ENCODE data around the gene PLA2G4D. TPM values are rescaled to one million over a fixed set of nuclear protein-coding genes. Genes with fewer than 3 reads are reported as not detected.
A peak's percentile ranks its signal among the peaks of the same experiment; 100 is the strongest.

Gene PLA2G4D
- total RNA-seq, 1 experiment from 2014 or later = 0.34 TPM

DNA sequence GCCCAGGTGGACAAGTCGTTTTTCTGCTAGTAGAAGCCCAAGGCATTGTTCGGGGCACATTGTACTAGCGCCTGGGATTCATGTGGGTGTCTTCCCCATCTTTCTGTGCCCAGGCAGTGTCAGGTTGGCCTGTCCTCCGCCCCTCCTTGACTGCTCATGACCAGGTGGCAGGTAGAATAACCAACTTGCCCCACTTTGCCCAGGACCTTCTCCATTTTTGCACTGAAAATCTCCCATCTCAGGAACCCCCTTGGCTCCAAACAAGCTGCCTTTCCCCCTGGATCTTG, 33.9 kb downstream of the PLA2G4D start (continued):
- TF ChIP-seq EZH2phosphoT487 (IDR thresholded peaks at IDR 0.05; ENCODE audit: borderline replicate concordance) = no peak

DNA sequence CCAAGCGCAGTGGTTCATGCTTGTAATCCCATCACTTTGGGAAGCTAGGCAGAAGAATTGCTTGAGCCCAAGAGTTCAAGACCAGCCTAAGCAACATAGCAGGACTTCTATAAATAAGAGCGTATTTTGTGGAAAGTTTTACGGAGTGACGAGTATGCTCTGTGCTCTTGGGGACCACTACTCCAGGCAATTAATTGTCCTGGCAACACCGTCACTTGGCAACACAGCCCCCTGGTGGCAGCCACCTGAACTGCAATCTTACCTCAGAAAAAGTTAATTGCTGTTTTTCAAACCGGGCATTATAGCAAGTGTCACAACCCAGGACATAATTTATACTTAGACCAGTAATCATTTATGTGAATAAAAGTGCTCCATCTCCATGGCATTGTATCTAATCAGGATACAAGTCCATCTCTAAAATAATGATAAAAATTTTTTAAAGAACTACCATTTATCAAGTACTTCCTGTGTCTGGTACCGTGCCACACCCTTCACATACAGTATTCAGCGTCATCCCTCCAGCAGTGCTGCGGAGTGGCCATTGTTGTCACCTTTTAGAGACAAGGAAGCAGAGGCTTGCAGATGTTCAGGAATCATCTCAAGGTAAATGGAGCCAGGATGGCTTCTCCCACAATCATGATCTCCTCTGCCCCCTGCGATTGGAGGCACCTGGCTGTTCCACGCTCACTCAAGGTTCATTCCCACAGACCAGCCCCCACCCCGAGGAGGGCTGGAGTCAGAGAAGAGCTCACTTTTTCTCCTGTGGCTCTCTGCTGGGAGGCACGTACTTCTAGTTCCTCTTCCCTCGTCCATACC, 34.5 kb downstream of the PLA2G4D start:
- no peaks in the 10 kb centered on the region for H3K36me3 ChIP-seq (ENCODE audit: control insufficient read depth in 1 of 2, insufficient read depth in 2 of 2, low read length in 2 of 2)
- ATAC-seq (0 out of 2 replicates have a peak, but pooled peaks have one; percentile 5), DNase-seq (ENCODE audit: low read depth, low spot score) (no peak)
- H3K4me2 ChIP-seq (ENCODE audit: low read length) = peak overlapping the region; percentile 3; the same call in 1 of the 2 replicates
- H3K9me3 ChIP-seq (ENCODE audit: control insufficient read depth in 1 of 2, insufficient read depth in 1 of 2, low read depth in 1 of 2, low read length in 2 of 2) = no peaks in the 10 kb centered on the region
- ChIA-PET RAD21 (ENCODE audit: low non-redundant PET in 1 of 2, low total read pairs in 2 of 2, uncharacterized antibody in 2 of 2, unreplicated experiment in 2 of 2) (no interaction called here), CTCF (interaction anchor here (1.0 kb wide), 1 partner anchor 70 kb away, joined by 3 read pairs; no protein-coding TSS in a partner anchor), POLR2A (no interaction called here)
- no peaks in the 10 kb centered on the region for H3K9me2 ChIP-seq (ENCODE audit: insufficient read depth)
- H3K9ac ChIP-seq (ENCODE audit: low read length) = no peak overlapping the region
- H3K4me3 ChIP-seq (replicated peaks in 1 of 2; ENCODE audit: low read depth in 1 of 2, low read length in 2 of 2) = no peak overlapping the region
- no peak overlapping the region for H3K27ac ChIP-seq (ENCODE audit: low read depth, low read length)
- no peaks in the 10 kb centered on the region for H4K20me1 ChIP-seq (ENCODE audit: insufficient read depth)
- no TSS peak for BruUV-seq (replicated peaks)
- H3K27me3 ChIP-seq (ENCODE audit: insufficient read depth, low read length) = no peaks in the 10 kb centered on the region
- peak overlapping the region; percentile 51 for H2AFZ ChIP-seq (ENCODE audit: low read depth, low read length, poor library complexity, severe bottlenecking)
- intact Hi-C loops (cut with micrococcal nuclease) = loop anchor here (1.0 to 5.0 kb wide), 2 partner anchors 71 to 88 kb away; partner anchors contain the start of gene EHD4
- no peak for TF ChIP-seq POLR2A (IDR thresholded peaks at IDR 0.05; ENCODE audit: borderline replicate concordance, extremely low read depth, insufficient read depth, insufficient read length)
- TF ChIP-seq RAD21 (IDR thresholded peaks at IDR 0.05; ENCODE audit: low read depth) = peak; percentile 81
- peak; percentile 81 to 93 (median 89) for TF ChIP-seq CTCF (IDR thresholded peaks at IDR 0.05 in 2 of 3, conservative IDR thresholded peaks at IDR 0.05 in 1 of 3; ENCODE audit: borderline replicate concordance in 1 of 3, insufficient read depth in 1 of 3, low read depth in 2 of 3, low read length in 2 of 3)
- no peaks in the 10 kb centered on the region for H3K79me2 ChIP-seq (ENCODE audit: insufficient read depth, low read length)
- peaks cover 8 to 26% of the 10 kb centered on the region in 2 experiments for H3K4me1 ChIP-seq (ENCODE audit: control insufficient read depth in 1 of 2, insufficient read depth in 2 of 2, low read length in 2 of 2)
